IPS-18a (cell line): ENCODE results near the gene DBR1.

ENCODE experiments used
- H3K27ac ChIP-seq: one replicate; pipeline ENCODE4 v1.5.1; 2013; ENCODE audit warnings: low read length
- H3K27me3 ChIP-seq: one replicate; pipeline ENCODE4 v1.6.1; 2013; ENCODE audit warnings: mild to moderate bottlenecking, low read length; ENCODE audit not compliant: control insufficient read depth, insufficient read depth
- H3K36me3 ChIP-seq: one replicate; pipeline ENCODE4 v1.6.1; 2013; ENCODE audit warnings: low read depth, low read length; ENCODE audit not compliant: control insufficient read depth
- H3K4me1 ChIP-seq: one replicate; pipeline ENCODE4 v1.6.1; 2013; ENCODE audit warnings: low read depth, low read length; ENCODE audit not compliant: control insufficient read depth
- H3K4me3 ChIP-seq: one replicate; pipeline ENCODE4 v1.5.1; 2013; ENCODE audit warnings: low read length
- H3K9ac ChIP-seq: one replicate; pipeline ENCODE4 v1.6.1; 2013; ENCODE audit warnings: mild to moderate bottlenecking, low read length, moderate library complexity
- H3K9me3 ChIP-seq: one replicate; pipeline ENCODE4 v1.6.1; 2013; ENCODE audit warnings: low read depth, low read length; ENCODE audit not compliant: control insufficient read depth

Gene DBR1

DNA sequence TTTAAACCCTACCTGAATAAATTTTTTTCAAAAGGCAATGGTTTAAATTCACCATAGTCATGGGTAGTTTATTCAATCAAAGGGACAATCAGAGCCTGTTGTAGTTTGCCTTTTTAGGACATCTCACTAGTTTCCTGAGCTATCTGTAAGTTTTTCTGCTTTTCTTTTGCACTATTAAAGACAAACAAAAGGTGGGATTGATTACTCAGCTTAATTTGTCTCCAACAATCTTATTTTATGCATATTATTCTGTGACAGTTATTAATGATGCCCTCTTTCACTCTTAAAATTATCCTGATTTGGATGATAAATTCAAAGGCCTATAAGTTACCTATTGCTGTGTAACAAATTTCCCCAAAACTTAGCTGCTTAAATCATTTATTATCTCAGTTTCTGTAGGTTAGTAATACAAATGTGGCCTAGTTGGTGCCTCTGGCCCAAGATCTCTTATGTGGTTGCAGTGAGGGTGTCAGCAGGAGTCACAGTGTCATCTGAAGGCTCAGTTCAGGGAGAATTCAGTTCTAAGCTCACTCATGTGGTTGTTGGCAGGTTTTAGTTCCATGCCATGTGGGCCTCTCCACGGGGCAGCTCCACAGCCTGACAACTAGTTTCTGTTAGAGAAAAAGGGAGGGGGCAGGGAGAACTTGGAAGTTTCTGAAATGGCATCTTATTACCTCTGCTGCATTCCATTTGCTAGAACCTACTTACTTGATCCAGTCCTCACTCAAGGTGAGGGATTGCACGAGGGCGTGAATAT lies 28.4 kb upstream of the DBR1 start:
- Histone ChIP-seq H3K4me1 (peaks cover 6% of the 10 kb centered on the region), H3K27me3 (no peaks in the 10 kb centered on the region), H3K9me3 (no peaks in the 10 kb centered on the region), H3K9ac (no peak overlapping the region), H3K27ac (no peak overlapping the region), H3K4me3 (no peak overlapping the region), H3K36me3 (no peaks in the 10 kb centered on the region)

DNA sequence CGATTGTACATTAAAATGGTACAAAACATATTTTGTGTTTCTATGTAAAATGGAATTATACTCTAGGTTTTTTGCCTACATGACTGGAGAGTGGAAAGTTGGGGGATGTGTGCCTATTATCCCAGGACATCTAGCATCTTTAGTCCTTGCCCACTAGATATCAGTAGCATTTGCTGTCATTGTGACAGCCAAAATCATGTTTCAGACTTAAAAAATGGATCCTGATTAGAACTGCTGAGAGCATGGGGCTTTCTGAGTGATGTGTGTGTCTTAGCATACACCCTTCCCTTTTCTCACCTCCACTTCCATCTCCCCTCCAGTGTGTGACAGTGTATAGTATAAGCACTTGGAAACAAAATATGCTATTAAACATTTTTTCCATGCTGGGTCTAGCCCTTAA lies 25.7 kb upstream of the DBR1 start:
- Histone ChIP-seq H3K36me3 (no peaks in the 10 kb centered on the region), H3K27ac (no peak overlapping the region), H3K4me3 (no peak overlapping the region), H3K9me3 (no peaks in the 10 kb centered on the region), H3K9ac (no peak overlapping the region), H3K27me3 (no peaks in the 10 kb centered on the region), H3K4me1 (peaks cover 6% of the 10 kb centered on the region)

DNA sequence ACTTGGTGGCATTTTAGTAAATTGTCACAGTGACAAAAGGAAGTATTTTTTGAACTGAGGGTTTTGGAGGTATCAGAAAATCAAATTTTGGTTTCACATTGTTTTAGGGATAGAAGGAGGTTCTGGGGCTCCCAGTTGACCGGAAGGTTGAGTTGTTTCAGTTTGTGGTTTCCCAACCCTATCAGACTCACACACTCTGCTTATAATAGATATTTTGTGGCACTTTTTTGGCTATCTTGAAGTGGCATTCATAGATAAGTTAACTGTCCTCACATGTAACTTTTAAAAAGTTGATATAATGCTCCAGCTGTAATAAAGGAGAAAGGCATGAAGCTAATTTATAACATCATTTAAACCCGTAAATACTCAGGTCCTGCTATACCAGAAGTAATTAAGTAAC lies 25.1 kb upstream of the DBR1 start:
- Histone ChIP-seq H3K36me3 (no peaks in the 10 kb centered on the region), H3K9ac (no peak overlapping the region), H3K4me1 (peaks cover 6% of the 10 kb centered on the region), H3K27me3 (no peaks in the 10 kb centered on the region), H3K9me3 (no peaks in the 10 kb centered on the region), H3K4me3 (no peak overlapping the region), H3K27ac (no peak overlapping the region)

DNA sequence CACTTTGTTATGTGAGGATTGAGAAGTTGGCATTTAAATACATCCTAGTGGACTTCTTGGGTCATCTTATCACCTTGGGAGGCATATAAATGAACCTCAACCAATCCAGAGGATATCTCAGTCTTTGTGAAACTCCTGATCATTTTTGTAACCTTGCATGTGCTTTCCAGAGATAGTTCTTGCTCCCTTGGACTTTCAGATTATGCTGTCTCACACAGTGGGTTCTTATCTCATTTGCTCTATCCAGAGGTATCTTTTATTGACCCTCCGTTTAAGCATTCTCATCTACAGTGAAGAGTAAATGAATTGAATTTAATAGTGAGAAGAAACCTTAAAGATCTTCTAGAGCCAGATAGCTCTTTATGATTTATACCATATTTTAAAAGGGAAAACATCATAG lies 22.8 kb upstream of the DBR1 start:
- Histone ChIP-seq H3K9me3 (no peaks in the 10 kb centered on the region), H3K27me3 (no peaks in the 10 kb centered on the region), H3K4me1 (no peaks in the 10 kb centered on the region), H3K36me3 (no peaks in the 10 kb centered on the region), H3K9ac (no peak overlapping the region), H3K27ac (no peak overlapping the region), H3K4me3 (no peak overlapping the region)

DNA sequence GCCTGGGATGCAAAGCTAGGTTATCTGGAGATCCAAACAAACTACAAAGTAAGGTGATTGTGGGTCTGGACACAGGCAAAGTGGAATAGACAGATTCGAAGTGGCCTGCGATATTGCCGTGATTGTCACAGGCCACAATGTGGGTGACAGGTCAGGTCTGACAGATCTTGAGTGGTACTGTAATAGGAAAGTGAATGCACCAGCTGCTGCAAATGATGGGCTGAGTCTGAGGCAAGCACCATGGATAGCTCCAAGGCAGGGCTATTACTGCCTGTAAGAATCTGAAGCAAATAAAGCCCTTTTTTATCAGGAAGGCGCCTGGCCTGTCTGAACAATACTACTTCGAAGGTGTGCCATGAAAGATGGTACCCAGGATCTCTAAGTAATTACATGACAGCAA lies 22.3 kb upstream of the DBR1 start:
- Histone ChIP-seq H3K36me3 (no peaks in the 10 kb centered on the region), H3K27me3 (no peaks in the 10 kb centered on the region), H3K4me1 (no peaks in the 10 kb centered on the region), H3K9me3 (no peaks in the 10 kb centered on the region), H3K4me3 (no peak overlapping the region), H3K9ac (no peak overlapping the region), H3K27ac (no peak overlapping the region)

DNA sequence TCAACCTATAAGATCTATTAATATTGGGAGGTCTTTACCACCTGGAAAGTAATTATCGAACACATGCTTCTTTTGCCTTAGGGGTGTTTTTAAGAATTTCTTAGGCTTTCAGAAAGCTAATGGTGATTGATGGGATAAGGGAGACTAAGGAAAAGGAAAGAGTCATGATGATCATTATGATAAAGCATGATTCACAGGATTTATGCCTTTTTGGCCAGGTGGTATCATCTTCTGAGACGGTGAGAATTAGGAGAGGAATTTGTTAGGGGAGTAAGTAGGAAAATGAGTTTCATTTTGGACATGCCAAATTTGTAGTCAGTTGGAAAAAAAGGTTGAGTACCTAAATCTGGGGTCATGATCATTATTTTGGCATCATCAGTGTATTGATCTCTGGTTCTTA lies 21.3 kb upstream of the DBR1 start:
- H3K9ac ChIP-seq: no peak overlapping the region
- H3K36me3 ChIP-seq: peaks cover 3% of the 10 kb centered on the region
- no peaks in the 10 kb centered on the region for H3K4me1 ChIP-seq
- H3K9me3 ChIP-seq: no peaks in the 10 kb centered on the region
- H3K27ac ChIP-seq: no peak overlapping the region
- no peak overlapping the region for H3K4me3 ChIP-seq
- no peaks in the 10 kb centered on the region for H3K27me3 ChIP-seq

DNA sequence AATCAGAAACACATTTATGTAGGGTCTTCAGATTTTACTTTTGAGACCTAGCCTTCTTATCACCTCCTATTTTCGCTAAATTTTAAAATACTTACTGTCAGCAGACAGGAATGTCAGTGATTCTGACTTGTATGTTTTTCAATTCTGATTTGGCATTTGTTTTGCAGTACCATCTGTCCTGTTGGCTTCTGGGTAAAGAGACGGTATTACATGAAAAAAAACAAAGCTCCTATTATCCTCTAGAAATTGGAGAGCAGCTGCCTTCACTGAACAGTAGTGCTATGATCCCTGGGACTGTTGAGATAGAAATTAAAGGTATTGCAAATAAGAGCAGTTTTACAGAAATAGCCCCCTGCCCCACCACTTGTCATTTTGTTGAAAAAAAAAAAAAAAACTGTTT lies 20.8 kb upstream of the DBR1 start:
- no peak overlapping the region for H3K4me3 ChIP-seq
- H3K9ac ChIP-seq: no peak overlapping the region
- no peaks in the 10 kb centered on the region for H3K4me1 ChIP-seq
- H3K27me3 ChIP-seq: no peaks in the 10 kb centered on the region
- no peaks in the 10 kb centered on the region for H3K9me3 ChIP-seq
- H3K27ac ChIP-seq: no peak overlapping the region
- peaks cover 3% of the 10 kb centered on the region for H3K36me3 ChIP-seq

DNA sequence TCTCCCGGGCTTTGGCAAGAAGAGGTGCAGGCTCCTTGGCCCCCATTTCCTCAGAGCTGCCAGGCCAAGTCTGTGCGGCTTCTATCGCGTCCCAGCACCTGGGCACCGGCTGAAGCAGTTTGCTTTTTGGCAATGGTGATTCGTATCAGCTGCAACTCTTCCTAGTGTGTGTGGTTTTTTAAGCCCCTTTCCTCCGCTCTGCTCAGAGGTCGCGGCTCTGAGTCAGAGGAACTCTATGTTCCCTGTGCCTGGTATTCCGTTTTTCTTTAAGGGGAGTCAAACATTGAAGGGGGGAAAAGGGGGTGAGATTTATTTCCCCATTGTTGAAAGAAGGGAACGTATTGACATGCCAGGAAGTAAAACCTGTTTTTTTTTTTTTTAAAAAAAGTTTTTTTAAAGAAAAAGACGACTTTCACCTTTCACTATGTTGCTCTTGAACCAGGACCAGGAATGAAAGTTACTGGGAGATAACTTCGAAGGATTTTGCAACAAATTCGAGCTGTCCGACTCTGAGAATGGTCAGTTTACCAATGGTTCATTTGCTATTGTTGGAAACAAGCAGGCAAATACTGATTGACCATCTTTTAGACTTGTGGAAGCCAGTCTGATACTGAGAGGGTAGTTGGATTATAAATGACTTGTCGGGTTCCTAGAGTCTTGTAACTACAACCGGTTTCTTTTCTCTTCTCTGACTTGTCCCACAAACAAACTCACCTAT lies 13.5 kb upstream of the DBR1 start:
- peak overlapping the region; percentile 90 for H3K4me3 ChIP-seq
- peak overlapping the region; percentile 6 for H3K27ac ChIP-seq
- peak overlapping the region; percentile 98 for H3K9ac ChIP-seq
- H3K27me3 ChIP-seq: peaks cover 21% of the 10 kb centered on the region
- peaks cover 7% of the 10 kb centered on the region for H3K4me1 ChIP-seq
- H3K9me3 ChIP-seq: no peaks in the 10 kb centered on the region
- H3K36me3 ChIP-seq: peaks cover 6% of the 10 kb centered on the region

DNA sequence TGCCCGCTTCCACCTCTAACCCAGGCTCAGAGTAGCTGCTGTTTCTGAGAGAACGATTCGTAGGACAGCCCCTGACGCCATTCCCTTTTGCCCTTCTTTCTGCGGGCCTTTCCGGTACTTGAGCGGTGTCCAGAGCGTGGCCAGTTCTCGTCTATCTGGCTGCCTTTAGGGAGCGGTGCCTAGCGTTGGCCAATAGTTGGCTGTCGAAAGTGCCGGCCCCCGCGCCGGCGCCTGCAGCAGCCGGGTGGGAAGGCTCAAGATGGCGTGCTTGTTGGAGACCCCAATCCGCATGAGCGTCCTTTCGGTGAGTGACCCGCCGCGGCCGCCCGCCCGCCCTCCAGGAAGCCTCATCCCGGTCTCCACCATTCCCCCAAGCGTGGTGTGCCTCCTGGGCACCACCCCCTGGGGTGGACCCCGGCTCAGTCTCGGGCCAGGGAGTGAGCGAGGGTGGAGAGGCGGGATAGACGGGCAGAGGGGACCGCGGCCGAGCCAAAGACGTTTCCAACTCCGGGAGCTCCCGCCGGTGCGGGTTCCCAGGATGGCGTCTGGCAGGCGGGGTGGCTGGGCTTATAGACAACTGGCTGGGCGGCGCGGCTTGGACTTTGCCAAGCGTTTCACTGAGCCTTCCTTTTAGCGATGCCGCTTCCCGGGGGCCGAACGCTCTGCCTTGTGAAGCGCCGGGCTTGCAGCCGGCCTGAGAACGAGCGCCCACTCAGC lies 12.7 kb upstream of the DBR1 start, which contains the start of gene ARMC8:
TSS of gene ARMC8 (plus strand) at position 6 of the 717 bp plus-strand sequence. CDS start at position 260, 254 bp downstream.
- peak within 1 kb of the TSS; percentile 90 for H3K4me3 ChIP-seq

DNA sequence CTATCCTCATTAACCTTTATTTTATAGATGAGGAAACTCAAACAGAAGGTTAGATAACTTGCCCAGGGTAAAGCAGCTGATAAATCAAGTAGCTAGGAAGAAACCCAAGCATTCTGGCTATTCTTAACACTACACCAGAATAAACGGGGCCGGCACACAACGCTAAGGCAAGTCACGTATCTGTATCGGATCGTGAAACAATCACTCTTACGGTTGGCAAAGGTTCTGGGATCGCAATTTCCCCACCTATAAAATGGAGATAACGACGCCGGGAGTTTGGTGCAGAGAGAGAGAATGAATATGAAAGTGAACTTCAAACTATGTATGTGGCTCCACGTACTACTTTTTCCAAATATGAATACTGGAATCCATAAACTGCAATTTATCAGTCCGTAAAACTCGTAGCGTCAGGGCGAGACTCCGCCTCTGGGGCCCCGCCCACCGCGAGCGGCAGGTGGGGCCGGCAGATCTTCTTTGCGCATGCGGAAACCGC lies 12.1 kb upstream of the DBR1 start:
- Histone ChIP-seq H3K27ac (peak overlapping the region; percentile 99), H3K36me3 (peaks cover 6% of the 10 kb centered on the region), H3K9ac (peak overlapping the region; percentile 98), H3K4me1 (peaks cover 7% of the 10 kb centered on the region), H3K9me3 (no peaks in the 10 kb centered on the region), H3K4me3 (peak overlapping the region; percentile 90), H3K27me3 (peaks cover 21% of the 10 kb centered on the region)

More for the DNA sequence above, 12.7 kb upstream of the DBR1 start, which contains the start of gene ARMC8:
- H3K36me3 ChIP-seq: peaks cover 6% of the 10 kb centered on the region
- H3K9ac ChIP-seq: peak within 1 kb of the TSS; percentile 98
- H3K27me3 ChIP-seq: peaks cover 21% of the 10 kb centered on the region
- H3K4me1 ChIP-seq: peaks cover 7% of the 10 kb centered on the region
- peak within 1 kb of the TSS; percentile 99 for H3K27ac ChIP-seq
- H3K9me3 ChIP-seq: no peaks in the 10 kb centered on the region

DNA sequence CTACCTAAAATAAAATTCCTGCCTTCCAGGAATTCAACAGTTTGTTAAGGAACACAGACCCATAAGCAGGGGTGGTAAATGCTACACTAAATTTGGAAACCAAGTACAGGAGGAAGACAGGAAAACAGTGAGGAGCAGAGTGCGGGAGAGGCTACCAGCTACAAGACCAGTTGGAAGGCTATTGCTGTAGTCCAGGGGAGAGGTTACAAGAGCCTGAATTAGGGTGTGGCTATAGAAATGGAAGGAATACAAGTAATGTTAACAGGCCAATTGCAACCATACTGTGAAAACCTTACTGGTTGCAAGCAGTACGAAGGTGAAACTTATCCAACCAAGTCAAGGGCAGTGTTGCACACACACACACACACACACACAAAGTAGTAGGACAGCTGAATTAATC lies 11.5 kb upstream of the DBR1 start:
- Histone ChIP-seq H3K36me3 (peaks cover 4% of the 10 kb centered on the region), H3K27me3 (peaks cover 22% of the 10 kb centered on the region), H3K4me3 (peak overlapping the region; percentile 90), H3K9me3 (no peaks in the 10 kb centered on the region), H3K27ac (no peak overlapping the region), H3K9ac (peak overlapping the region; percentile 98), H3K4me1 (peaks cover 7% of the 10 kb centered on the region)
